ENCODE results near the gene LDB2. TPM values are rescaled to one million over a fixed set of nuclear protein-coding genes. Genes with fewer than 3 reads are reported as not detected.

The LDB2 gene
- total and polyA plus RNA-seq, 2 experiments from 2014 or later = 48.6 to 80.1 TPM

DNA sequence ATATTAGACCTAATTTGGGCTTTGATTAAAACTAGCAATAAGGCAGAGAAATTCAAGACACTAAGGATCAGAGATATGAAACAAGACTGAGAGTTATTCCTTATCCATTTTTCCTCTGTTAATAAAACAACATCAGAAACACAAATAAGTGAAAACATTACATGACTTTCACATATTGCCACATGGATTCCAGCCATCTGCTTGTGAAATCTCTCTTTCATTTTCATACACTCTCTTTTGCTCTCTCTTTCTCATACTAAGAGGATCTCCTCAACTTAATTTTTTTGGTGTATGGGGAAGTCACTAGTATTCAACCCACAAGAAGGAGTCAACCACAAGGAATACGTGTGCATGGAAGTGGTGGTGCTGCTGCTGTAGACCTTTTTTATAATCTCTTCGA is 183.0 kb downstream of the LDB2 start:
- Mint-ChIP-seq H3K27ac (no peak overlapping the region), H3K4me1 (peaks cover 2% of the 10 kb centered on the region; the same call in 1 of the 3 replicates), H3K27me3 (ENCODE audit: insufficient read depth, low read depth, poor library complexity) (no peaks in the 10 kb centered on the region), H3K9me3 (no peaks in the 10 kb centered on the region), H3K36me3 (ENCODE audit: low read depth) (no peaks in the 10 kb centered on the region), H3K4me3 (no peak overlapping the region)
- H3F3A ChIP-seq (replicated peaks; ENCODE audit: low read depth) = no peaks in the 10 kb centered on the region
- no peak overlapping the region for H3K4me2 ChIP-seq
- no peak for ATAC-seq
- DNase-seq (ENCODE audit: low spot score) = no peak
- H3K36me3 ChIP-seq (ENCODE audit: insufficient read depth) = no peaks in the 10 kb centered on the region
- H3K4me3 ChIP-seq = no peak overlapping the region
- no peaks in the 10 kb centered on the region; the same call in 1 of the 2 replicates for H3K79me2 ChIP-seq (replicated peaks; ENCODE audit: insufficient read depth)
- H3K9me2 ChIP-seq (ENCODE audit: insufficient read depth) = peaks cover 3% of the 10 kb centered on the region; the same call in 1 of the 2 replicates
- TF ChIP-seq ZNF331 (CRISPR knock-in tag; IDR thresholded peaks at IDR 0.05; ENCODE audit: low read depth) = no peak
- TF ChIP-seq ZNF114 (CRISPR knock-in tag; IDR thresholded peaks at IDR 0.05) = no peak
- TF ChIP-seq, protein P1, sequence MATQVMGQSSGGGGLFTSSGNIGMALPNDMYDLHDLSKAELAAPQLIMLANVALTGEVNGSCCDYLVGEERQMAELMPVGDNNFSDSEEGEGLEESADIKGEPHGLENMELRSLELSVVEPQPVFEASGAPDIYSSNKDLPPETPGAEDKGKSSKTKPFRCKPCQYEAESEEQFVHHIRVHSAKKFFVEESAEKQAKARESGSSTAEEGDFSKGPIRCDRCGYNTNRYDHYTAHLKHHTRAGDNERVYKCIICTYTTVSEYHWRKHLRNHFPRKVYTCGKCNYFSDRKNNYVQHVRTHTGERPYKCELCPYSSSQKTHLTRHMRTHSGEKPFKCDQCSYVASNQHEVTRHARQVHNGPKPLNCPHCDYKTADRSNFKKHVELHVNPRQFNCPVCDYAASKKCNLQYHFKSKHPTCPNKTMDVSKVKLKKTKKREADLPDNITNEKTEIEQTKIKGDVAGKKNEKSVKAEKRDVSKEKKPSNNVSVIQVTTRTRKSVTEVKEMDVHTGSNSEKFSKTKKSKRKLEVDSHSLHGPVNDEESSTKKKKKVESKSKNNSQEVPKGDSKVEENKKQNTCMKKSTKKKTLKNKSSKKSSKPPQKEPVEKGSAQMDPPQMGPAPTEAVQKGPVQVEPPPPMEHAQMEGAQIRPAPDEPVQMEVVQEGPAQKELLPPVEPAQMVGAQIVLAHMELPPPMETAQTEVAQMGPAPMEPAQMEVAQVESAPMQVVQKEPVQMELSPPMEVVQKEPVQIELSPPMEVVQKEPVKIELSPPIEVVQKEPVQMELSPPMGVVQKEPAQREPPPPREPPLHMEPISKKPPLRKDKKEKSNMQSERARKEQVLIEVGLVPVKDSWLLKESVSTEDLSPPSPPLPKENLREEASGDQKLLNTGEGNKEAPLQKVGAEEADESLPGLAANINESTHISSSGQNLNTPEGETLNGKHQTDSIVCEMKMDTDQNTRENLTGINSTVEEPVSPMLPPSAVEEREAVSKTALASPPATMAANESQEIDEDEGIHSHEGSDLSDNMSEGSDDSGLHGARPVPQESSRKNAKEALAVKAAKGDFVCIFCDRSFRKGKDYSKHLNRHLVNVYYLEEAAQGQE (IDR thresholded peaks at IDR 0.05; ENCODE audit: unreplicated experiment) = no peak
- no peak for TF ChIP-seq EZH2phosphoT487 (IDR thresholded peaks at IDR 0.05; ENCODE audit: unreplicated experiment)
- no peak for TF ChIP-seq STAT1 (IDR thresholded peaks at IDR 0.05; ENCODE audit: unreplicated experiment)
- no peak for TF ChIP-seq EZH2 (IDR thresholded peaks at IDR 0.05; ENCODE audit: low read depth, unreplicated experiment)
- TF ChIP-seq POLR2AphosphoS5 (IDR thresholded peaks at IDR 0.05; ENCODE audit: low read depth) = no peak
- no peak for TF ChIP-seq NANOG (IDR thresholded peaks at IDR 0.05; ENCODE audit: borderline replicate concordance)
- TF ChIP-seq, protein P2, sequence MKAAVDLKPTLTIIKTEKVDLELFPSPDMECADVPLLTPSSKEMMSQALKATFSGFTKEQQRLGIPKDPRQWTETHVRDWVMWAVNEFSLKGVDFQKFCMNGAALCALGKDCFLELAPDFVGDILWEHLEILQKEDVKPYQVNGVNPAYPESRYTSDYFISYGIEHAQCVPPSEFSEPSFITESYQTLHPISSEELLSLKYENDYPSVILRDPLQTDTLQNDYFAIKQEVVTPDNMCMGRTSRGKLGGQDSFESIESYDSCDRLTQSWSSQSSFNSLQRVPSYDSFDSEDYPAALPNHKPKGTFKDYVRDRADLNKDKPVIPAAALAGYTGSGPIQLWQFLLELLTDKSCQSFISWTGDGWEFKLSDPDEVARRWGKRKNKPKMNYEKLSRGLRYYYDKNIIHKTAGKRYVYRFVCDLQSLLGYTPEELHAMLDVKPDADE (IDR thresholded peaks at IDR 0.05) = no peak
- no peak for TF ChIP-seq JUNB (IDR thresholded peaks at IDR 0.05; ENCODE audit: unreplicated experiment)
- TF ChIP-seq CREB1 (CRISPR knock-in tag; IDR thresholded peaks at IDR 0.05; ENCODE audit: low read depth) = no peak
- TF ChIP-seq, protein P3, sequence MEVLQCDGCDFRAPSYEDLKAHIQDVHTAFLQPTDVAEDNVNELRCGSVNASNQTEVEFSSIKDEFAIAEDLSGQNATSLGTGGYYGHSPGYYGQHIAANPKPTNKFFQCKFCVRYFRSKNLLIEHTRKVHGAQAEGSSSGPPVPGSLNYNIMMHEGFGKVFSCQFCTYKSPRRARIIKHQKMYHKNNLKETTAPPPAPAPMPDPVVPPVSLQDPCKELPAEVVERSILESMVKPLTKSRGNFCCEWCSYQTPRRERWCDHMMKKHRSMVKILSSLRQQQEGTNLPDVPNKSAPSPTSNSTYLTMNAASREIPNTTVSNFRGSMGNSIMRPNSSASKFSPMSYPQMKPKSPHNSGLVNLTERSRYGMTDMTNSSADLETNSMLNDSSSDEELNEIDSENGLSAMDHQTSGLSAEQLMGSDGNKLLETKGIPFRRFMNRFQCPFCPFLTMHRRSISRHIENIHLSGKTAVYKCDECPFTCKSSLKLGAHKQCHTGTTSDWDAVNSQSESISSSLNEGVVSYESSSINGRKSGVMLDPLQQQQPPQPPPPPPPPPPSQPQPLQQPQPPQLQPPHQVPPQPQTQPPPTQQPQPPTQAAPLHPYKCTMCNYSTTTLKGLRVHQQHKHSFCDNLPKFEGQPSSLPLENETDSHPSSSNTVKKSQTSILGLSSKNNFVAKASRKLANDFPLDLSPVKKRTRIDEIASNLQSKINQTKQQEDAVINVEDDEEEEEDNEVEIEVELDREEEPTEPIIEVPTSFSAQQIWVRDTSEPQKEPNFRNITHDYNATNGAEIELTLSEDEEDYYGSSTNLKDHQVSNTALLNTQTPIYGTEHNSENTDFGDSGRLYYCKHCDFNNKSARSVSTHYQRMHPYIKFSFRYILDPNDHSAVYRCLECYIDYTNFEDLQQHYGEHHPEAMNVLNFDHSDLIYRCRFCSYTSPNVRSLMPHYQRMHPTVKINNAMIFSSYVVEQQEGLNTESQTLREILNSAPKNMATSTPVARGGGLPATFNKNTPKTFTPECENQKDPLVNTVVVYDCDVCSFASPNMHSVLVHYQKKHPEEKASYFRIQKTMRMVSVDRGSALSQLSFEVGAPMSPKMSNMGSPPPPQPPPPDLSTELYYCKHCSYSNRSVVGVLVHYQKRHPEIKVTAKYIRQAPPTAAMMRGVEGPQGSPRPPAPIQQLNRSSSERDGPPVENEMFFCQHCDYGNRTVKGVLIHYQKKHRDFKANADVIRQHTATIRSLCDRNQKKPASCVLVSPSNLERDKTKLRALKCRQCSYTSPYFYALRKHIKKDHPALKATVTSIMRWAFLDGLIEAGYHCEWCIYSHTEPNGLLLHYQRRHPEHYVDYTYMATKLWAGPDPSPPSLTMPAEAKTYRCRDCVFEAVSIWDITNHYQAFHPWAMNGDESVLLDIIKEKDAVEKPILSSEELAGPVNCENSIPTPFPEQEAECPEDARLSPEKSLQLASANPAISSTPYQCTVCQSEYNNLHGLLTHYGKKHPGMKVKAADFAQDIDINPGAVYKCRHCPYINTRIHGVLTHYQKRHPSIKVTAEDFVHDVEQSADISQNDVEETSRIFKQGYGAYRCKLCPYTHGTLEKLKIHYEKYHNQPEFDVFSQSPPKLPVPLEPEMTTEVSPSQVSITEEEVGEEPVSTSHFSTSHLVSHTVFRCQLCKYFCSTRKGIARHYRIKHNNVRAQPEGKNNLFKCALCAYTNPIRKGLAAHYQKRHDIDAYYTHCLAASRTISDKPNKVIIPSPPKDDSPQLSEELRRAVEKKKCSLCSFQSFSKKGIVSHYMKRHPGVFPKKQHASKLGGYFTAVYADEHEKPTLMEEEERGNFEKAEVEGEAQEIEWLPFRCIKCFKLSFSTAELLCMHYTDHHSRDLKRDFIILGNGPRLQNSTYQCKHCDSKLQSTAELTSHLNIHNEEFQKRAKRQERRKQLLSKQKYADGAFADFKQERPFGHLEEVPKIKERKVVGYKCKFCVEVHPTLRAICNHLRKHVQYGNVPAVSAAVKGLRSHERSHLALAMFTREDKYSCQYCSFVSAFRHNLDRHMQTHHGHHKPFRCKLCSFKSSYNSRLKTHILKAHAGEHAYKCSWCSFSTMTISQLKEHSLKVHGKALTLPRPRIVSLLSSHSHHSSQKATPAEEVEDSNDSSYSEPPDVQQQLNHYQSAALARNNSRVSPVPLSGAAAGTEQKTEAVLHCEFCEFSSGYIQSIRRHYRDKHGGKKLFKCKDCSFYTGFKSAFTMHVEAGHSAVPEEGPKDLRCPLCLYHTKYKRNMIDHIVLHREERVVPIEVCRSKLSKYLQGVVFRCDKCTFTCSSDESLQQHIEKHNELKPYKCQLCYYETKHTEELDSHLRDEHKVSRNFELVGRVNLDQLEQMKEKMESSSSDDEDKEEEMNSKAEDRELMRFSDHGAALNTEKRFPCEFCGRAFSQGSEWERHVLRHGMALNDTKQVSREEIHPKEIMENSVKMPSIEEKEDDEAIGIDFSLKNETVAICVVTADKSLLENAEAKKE (CRISPR knock-in tag; IDR thresholded peaks at IDR 0.05) = no peak
- TF ChIP-seq, protein P4, sequence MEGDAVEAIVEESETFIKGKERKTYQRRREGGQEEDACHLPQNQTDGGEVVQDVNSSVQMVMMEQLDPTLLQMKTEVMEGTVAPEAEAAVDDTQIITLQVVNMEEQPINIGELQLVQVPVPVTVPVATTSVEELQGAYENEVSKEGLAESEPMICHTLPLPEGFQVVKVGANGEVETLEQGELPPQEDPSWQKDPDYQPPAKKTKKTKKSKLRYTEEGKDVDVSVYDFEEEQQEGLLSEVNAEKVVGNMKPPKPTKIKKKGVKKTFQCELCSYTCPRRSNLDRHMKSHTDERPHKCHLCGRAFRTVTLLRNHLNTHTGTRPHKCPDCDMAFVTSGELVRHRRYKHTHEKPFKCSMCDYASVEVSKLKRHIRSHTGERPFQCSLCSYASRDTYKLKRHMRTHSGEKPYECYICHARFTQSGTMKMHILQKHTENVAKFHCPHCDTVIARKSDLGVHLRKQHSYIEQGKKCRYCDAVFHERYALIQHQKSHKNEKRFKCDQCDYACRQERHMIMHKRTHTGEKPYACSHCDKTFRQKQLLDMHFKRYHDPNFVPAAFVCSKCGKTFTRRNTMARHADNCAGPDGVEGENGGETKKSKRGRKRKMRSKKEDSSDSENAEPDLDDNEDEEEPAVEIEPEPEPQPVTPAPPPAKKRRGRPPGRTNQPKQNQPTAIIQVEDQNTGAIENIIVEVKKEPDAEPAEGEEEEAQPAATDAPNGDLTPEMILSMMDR (conservative IDR thresholded peaks at IDR 0.05; ENCODE audit: low read depth in 2 of 2) = no peak
- H3K27ac ChIP-seq (ENCODE audit: low read depth) = no peak overlapping the region
- H3K4me1 ChIP-seq (ENCODE audit: insufficient read depth) = no peaks in the 10 kb centered on the region
- H2AFZ ChIP-seq = no peak overlapping the region
- 0 out of 2 replicates have a peak, but pooled peaks cover 2% of the 10 kb centered on the region for H4K20me1 ChIP-seq (replicated peaks; ENCODE audit: insufficient read depth)
- no peaks in the 10 kb centered on the region for H3K27me3 ChIP-seq (ENCODE audit: insufficient read depth)
